ENCODE data around the gene KRTAP1-4. TPM values are rescaled to one million over a fixed set of nuclear protein-coding genes. Genes with fewer than 3 reads are reported as not detected.

The KRTAP1-4 gene, protein sequence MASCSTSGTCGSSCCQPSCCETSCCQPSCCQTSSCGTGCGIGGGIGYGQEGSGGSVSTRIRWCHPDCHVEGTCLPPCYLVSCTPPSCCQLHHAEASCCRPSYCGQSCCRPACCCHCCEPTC
- not detected in 2 replicates for total RNA-seq

DNA sequence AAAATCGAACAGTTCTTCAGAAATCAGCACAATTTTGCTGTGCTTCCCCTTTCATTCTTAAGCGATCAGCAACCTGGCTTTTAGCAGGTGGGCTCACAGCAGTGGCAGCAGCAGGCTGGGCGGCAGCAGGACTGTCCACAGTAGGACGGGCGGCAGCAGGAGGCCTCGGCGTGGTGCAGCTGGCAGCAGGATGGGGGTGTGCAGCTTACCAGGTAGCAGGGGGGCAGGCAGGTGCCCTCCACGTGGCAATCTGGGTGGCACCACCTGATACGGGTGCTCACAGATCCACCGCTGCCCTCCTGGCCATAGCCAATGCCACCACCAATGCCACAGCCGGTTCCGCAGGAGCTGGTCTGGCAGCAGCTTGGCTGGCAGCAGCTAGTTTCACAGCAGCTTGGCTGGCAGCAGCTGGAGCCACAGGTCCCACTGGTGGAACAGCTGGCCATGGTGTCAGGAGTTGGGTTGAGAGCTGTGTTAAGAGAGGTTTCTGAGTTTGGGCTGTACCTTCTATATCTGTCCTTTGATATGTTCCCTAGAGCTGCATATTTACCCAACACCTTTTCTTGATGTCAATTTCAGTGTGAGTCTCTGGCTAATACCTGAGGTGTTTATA lies at the start of gene KRTAP1-4:
Gene KRTAP1-4 (minus strand): TSS at position 563 of the 613 bp plus-strand sequence. CDS start 117 bp downstream, at position 446.

DNA sequence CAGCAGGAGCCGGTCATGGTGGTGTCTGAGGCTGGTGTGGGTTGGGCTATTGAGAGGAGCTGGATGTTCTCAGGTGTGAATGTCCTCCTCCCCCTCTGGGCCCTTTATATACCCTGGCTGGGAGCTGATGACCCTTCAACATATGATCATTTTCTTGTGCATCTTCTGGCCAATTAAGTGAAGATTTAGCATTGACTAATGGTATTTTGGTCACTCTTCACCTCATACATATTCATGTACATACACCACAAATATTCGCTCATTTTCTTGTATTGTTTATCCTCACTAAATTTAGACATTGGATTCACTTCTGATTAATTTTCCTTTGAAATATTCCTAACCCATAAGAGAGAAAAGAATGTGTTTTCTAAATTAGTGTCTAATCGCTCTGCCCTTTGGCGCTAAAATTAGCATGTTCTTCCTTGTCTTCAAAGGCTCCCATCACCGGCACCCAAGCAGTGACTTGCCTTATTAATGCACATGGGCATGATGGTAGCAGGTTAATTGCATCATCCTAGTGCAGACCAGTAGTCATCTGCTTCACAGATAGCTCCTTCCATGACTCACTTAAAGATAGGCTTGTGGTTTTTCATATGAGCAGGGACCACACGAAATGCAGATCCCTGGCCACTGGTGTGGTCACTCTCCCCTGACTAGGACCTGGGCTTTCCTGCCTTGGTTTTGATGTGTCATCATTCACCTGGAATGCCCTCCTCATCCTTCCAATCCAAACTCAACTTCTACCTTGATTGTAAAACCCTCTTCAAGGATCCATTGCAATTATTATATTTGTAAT lies 36.0 kb upstream of the KRTAP1-4 start, which contains the start of gene KRTAP2-4:
Gene KRTAP2-4 (minus strand): TSS at position 51 of the 796 bp plus-strand sequence. CDS start 34 bp downstream, at position 17.

DNA sequence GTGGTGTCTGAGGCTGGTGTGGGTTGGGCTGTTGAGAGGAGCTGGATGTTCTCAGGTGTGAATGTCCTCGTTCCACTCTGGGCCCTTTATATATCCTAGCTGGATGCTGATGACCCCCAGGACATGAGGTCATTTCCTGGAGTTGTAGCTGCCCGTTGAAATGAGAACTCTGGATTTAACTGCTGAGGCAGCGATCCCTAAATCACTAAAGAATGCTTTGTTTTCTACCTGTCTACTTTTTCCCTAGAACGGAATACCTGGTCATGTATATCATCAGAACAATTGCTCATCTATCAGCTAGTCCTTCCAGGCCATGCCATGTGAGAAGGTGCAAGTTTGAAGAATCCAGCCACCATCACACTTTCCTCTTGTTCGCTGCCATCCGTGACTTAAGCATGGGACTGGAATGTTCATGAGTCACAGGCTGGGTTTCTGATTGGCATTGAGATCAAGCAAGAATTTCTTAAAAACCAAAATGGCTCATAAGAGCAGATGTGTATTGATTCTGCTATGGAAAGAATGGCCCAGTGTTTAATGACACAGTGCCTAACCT lies 30.1 kb upstream of the KRTAP1-4 start, which contains the start of gene KRTAP2-3:
Gene KRTAP2-3 (minus strand): TSS at position 63 of the 553 bp plus-strand sequence. CDS start 64 bp downstream, outside the sequence.

DNA sequence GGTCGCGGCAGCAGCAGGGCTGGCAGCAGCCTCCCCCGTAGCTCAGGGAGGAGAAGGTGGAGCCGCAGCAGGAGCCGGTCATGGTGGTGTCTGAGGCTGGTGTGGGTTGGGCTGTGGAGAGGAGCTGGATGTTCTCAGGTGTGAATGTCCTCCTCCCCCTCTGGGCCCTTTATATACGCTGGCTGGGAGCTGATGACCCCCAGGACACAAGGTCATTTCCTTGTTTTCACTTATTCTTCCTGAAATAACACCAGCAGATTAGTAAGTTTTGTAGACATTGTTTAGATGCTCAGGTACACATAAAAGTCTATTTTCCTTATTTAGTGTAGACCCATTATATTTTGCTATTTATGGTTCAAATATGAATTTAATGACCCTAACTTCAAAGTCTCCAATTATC lies 25.1 kb upstream of the KRTAP1-4 start, which contains the start of gene KRTAP2-2:
Gene KRTAP2-2 (minus strand): TSS at position 101 of the 400 bp plus-strand sequence. CDS start 19 bp downstream, at position 82.

DNA sequence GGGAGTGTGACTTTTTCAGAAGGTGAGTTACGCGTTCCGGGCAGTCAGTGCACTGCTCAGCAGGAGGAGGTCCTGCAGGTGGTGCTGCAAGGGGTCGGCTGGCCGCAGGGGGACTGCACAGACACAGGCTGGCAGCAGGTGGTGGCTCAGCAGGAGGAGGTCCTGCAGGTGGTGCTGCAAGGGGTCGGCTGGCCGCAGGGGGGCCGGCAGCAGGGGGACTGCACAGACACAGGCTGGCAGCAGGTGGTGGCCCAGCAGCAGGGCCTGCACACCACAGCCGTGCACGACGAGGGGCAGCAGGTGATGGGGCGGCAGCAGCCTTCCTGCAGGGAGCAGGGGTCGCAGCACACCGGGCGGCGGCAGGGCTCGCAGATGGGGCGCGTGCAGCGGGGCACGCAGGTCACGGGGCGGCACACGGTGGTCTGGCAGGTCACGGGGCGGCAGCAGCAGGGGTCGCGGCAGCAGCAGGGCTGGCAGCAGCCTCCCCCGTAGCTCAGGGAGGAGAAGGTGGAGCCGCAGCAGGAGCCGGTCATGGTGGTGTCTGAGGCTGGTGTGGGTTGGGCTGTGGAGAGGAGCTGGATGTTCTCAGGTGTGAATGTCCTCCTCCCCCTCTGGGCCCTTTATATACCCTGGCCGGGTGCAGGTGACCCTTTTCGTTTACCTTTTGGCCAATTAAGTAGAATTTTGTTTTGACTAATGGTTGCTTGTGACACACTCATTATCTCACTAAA lies 16.9 kb upstream of the KRTAP1-4 start, which contains the start of gene KRTAP2-1:
Gene KRTAP2-1 (minus strand): TSS at position 582 of the 731 bp plus-strand sequence. CDS start 49 bp downstream, at position 533.

DNA sequence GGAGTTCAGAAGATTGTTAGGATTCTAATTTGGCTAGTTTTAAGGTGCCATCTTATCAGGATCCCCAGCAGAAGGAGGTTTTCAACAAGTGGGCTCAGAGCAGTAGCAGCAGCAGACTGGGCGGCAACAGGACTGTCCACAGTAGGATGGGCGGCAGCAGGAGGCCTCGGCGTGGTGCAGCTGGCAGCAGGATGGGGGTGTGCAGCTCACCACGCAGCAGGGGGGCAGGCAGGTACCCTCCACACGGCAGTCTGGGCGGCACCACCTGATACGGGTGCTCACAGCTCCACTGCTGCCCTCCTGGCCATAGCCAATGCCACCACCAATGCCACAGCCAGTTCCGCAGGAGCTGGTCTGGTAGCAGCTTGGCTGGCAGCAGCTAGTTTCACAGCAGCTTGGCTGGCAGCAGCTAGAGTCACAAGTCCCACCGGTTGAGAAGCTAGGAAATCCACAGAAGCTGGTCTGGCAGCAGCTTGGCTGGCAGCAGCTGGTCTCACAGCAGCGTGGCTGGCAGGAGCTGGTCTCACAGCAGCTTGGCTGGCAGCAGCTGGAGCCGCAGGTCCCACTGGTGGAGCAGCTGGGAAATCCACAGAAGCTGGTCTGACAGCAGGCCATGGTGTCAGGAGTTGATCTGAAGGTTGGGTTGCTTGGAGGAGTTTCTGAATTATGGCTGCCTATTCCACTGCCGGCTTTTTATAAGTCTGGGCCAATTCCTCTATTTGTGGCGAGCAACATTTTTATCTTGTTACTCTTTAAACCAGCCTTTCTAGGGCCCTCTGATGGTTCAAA lies 11.0 kb upstream of the KRTAP1-4 start, which contains the start of gene KRTAP1-1:
Gene KRTAP1-1 (minus strand): TSS at position 668 of the 789 bp plus-strand sequence. CDS start 53 bp downstream, at position 615.

DNA sequence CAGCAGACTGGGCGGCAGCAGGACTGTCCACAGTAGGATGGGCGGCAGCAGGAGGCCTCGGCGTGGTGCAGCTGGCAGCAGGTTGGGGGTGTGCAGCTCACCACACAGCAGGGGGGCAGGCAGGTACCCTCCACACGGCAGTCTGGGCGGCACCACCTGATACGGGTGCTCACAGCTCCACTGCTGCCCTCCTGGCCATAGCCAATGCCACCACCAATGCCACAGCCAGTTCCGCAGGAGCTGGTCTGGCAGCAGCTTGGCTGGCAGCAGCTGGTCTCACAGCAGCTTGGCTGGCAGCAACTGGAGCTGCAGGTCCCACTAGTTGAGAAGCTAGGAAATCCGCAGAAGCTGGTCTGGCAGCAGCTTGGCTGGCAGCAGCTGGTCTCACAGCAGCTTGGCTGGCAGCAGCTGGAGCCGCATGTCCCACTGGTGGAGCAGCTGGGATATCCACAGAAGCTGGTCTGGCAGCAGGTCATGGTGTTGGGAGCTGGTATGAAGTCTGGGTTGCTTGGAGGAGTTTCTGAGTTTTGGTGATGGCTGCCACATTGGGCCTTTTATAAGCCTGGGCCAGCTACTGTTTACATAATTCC lies 4.4 kb upstream of the KRTAP1-4 start, which contains the start of gene KRTAP1-3:
Gene KRTAP1-3 (minus strand): TSS at position 529 of the 590 bp plus-strand sequence. CDS start 53 bp downstream, at position 476.

DNA sequence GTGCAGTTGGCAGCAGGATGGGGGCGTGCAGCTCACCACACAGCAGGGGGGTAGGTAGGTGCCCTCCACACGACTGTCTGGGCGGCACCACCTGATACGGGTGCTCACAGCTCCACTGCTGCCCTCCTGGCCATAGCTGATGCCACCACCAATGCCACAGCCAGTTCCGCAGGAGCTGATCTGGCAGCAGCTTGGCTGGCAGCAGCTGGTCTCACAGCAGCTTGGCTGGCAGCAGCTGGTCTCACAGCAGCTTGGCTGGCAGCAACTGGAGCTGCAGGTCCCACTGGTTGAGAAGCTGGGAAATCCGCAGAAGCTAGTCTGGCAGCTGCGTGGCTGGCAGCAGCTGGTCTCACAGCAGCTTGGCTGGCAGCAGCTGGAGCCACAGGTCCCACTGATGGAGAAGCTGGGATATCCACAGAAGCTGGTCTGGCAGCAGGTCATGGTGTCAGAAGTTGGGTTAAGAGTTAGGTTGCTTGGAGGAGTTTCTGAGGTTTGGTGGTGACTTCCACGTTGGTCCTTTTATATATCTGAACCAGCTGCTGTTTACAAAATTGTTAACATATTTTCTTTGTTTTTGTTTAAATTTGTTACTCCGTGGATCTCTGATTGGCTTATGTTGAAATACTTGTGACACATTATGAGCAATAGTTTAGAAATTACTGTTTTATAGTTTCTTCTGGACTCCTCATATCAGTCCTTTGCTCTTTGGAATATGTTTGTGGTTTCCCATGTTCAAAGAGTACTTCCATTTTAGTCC lies 3.1 kb downstream of the KRTAP1-4 start, which contains the start of gene KRTAP1-5:
Gene KRTAP1-5 (minus strand): TSS at position 494 of the 757 bp plus-strand sequence. CDS start 53 bp downstream, at position 441.

DNA sequence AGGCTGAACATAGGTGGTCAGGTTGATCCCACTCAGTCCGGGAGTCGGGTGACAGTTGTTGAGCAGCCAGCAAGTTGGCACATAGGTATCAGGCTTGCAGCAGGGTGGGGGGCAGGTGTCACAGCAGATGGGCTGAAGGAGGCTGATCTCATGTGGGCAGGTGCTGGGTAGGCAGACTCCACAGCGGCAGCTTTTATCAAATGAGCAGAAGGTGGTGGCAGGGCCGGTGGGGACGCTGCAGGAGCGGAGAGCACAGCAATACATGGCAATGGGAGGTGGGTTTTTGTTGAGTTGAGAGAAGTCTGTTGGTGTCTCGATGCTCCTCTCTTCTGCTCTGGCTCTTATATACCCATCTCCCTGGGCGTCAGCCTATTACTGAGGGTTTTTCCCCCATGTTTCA lies 21.2 kb downstream of the KRTAP1-4 start, which contains the start of gene KRTAP3-1:
Gene KRTAP3-1 (minus strand): TSS at position 318 of the 400 bp plus-strand sequence. CDS start 54 bp downstream, at position 264.

DNA sequence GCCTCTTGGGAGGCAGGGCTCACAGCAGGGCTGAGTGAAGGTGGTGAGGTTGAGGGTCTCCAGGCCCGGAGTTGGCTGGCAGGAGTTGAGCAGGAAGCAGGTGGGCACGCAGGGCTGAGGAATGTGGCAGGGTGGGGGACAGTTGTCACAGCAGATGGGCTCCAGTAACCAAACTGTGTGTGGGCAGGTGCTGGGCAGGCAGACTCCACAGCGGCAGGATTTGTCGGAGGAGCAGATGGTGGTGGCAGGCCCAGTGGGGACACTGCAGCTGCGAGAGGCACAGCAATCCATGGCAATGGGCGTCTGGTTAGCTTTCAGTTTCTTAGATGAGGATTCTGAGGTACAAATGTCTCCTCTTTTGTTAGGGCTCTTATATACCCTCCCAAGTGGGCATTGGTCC lies 30.4 kb downstream of the KRTAP1-4 start, which contains the start of gene KRTAP3-2:
Gene KRTAP3-2 (minus strand): TSS at position 344 of the 400 bp plus-strand sequence. CDS start 53 bp downstream, at position 291.

DNA sequence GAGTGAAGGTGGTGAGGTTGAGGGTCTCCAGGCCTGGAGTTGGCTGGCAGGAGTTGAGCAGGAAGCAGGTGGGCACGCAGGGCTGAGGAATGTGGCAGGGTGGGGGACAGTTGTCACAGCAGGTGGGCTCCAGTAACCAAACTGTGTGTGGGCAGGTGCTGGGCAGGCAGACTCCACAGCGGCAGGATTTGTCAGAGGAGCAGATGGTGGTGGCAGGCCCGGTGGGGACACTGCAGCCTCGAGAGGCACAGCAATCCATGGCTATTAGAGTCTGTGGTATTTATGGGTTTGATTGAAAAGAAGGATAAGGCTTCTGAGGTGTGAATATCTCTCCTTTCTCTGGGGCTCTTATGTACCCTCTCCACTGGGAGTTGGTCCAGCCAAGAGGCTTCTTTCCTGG lies 36.2 kb downstream of the KRTAP1-4 start, which contains the start of gene KRTAP3-3:
Gene KRTAP3-3 (minus strand): TSS at position 326 of the 400 bp plus-strand sequence. CDS start 67 bp downstream, at position 259.

DNA sequence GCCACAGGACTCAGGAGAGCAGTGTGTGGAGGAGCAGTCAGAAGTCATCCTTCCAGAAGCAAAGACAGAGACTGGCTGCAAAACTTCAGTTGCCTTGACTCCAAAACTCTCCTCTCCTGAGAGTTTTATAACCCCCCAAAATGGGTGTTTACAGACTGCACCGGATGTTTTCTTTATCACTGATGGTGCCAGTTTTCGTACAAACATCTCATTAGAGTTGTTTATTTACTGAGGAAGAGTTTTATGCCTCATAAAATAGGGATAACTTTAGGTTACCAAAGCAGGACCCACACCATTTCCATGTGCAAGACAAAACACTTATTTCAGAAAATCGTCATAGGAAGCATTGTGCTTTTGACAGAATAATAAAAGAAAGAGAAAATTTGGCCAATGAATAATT lies 45.8 kb downstream of the KRTAP1-4 start, which contains the start of gene KRT40:
Gene KRT40 (minus strand): TSS at position 101 of the 400 bp plus-strand sequence. CDS start 53 bp downstream, at position 48.

Other genes with a start within 250 kb of the KRTAP1-4 start
- gene KRT27, start 247.6 kb downstream of the KRTAP1-4 start, total RNA-seq: not detected in 2 replicates
- not detected in 2 replicates for gene KRT28, start 230.2 kb downstream of the KRTAP1-4 start, total RNA-seq
- gene KRT10, start 207.6 kb downstream of the KRTAP1-4 start, total RNA-seq: 3.0 and 4.9 TPM in 2 replicates
- not detected in 2 replicates for gene KRT12, start 163.0 kb downstream of the KRTAP1-4 start, total RNA-seq
- gene KRT20, start 145.0 kb downstream of the KRTAP1-4 start, total RNA-seq: not detected in 2 replicates
- gene KRT23, start 92.5 kb downstream of the KRTAP1-4 start, total RNA-seq: 1.1 TPM in 1 of 2 replicates, not detected in the other
- not detected in 2 replicates for gene KRT39, start 63.2 kb downstream of the KRTAP1-4 start, total RNA-seq
- not detected in 2 replicates for gene KRT40, start 45.9 kb downstream of the KRTAP1-4 start, total RNA-seq
- gene KRTAP3-3, start 36.0 kb downstream of the KRTAP1-4 start, total RNA-seq: not detected in 2 replicates
- gene KRTAP3-2, start 30.3 kb downstream of the KRTAP1-4 start, total RNA-seq: 0.16 TPM in 1 of 2 replicates, not detected in the other
- not detected in 2 replicates for gene KRTAP3-1, start 21.1 kb downstream of the KRTAP1-4 start, total RNA-seq
- gene KRTAP1-5, start 3.0 kb downstream of the KRTAP1-4 start, total RNA-seq: not detected in 2 replicates
- not detected in 2 replicates for gene KRTAP1-3, start 4.7 kb upstream of the KRTAP1-4 start, total RNA-seq
- gene KRTAP1-1, start 11.3 kb upstream of the KRTAP1-4 start, total RNA-seq: not detected in 2 replicates
- not detected in 2 replicates for gene KRTAP2-1, start 17.1 kb upstream of the KRTAP1-4 start, total RNA-seq
- not detected in 2 replicates for gene KRTAP2-2, start 25.0 kb upstream of the KRTAP1-4 start, total RNA-seq
- not detected in 2 replicates for gene KRTAP2-3, start 29.9 kb upstream of the KRTAP1-4 start, total RNA-seq
- not detected in 2 replicates for gene KRTAP2-4, start 35.7 kb upstream of the KRTAP1-4 start, total RNA-seq
- not detected in 2 replicates for gene KRTAP4-7, start 54.0 kb upstream of the KRTAP1-4 start, total RNA-seq
- gene KRTAP4-8, start 67.9 kb upstream of the KRTAP1-4 start, total RNA-seq: not detected in 2 replicates
- gene KRTAP4-16, start 72.0 kb upstream of the KRTAP1-4 start, total RNA-seq: not detected in 2 replicates
- gene KRTAP4-9, start 75.2 kb upstream of the KRTAP1-4 start, total RNA-seq: not detected in 2 replicates
- gene KRTAP4-11, start 88.2 kb upstream of the KRTAP1-4 start, total RNA-seq: not detected in 2 replicates
- gene KRTAP4-12, start 94.0 kb upstream of the KRTAP1-4 start, total RNA-seq: not detected in 2 replicates
- gene KRTAP4-6, start 110.3 kb upstream of the KRTAP1-4 start, total RNA-seq: not detected in 2 replicates
- not detected in 2 replicates for gene KRTAP4-5, start 119.6 kb upstream of the KRTAP1-4 start, total RNA-seq
- gene KRTAP4-4, start 130.6 kb upstream of the KRTAP1-4 start, total RNA-seq: not detected in 2 replicates
- not detected in 2 replicates for gene KRTAP4-3, start 138.0 kb upstream of the KRTAP1-4 start, total RNA-seq
- not detected in 2 replicates for gene KRTAP4-2, start 148.0 kb upstream of the KRTAP1-4 start, total RNA-seq
- gene KRTAP4-1, start 154.7 kb upstream of the KRTAP1-4 start, total RNA-seq: not detected in 2 replicates
- gene KRTAP9-1, start 159.7 kb upstream of the KRTAP1-4 start, total RNA-seq: not detected in 2 replicates
- not detected in 2 replicates for gene KRTAP9-2, start 196.5 kb upstream of the KRTAP1-4 start, total RNA-seq
- gene KRTAP9-3, start 202.3 kb upstream of the KRTAP1-4 start, total RNA-seq: not detected in 2 replicates
- not detected in 2 replicates for gene KRTAP9-8, start 207.8 kb upstream of the KRTAP1-4 start, total RNA-seq
- gene KRTAP9-4, start 219.5 kb upstream of the KRTAP1-4 start, total RNA-seq: not detected in 2 replicates
- not detected in 2 replicates for gene KRTAP9-9, start 225.2 kb upstream of the KRTAP1-4 start, total RNA-seq
- not detected in 2 replicates for gene KRTAP9-6, start 235.2 kb upstream of the KRTAP1-4 start, total RNA-seq
- not detected in 2 replicates for gene KRTAP9-7, start 245.5 kb upstream of the KRTAP1-4 start, total RNA-seq

Measured in bladder microvascular endothelial cell (primary cell).